ENCODE measurements around the gene JMJD1C. TPM values are rescaled to one million over a fixed set of nuclear protein-coding genes. Genes with fewer than 3 reads are reported as not detected.

JMJD1C gene
- total RNA-seq, 1 donor from 2014 or later = 62.6 TPM

GRCh38 chr10:63256009-63256773 lies 209.6 kb downstream of the JMJD1C start:
- no peak overlapping the region for H3K27ac Mint-ChIP-seq
- no peak overlapping the region for H3K4me3 Mint-ChIP-seq
- no peaks in the 10 kb centered on the region for H3K27me3 Mint-ChIP-seq
- peaks cover 6% of the 10 kb centered on the region for H3K9me3 Mint-ChIP-seq
- H3K4me1 Mint-ChIP-seq (ENCODE audit: unreplicated experiment) = peaks cover 31% of the 10 kb centered on the region
- no peak for DNase-seq (ENCODE audit: extremely low spot score, unreplicated experiment)
- H3K36me3 Mint-ChIP-seq = peaks cover 32% of the 10 kb centered on the region
- no peak for TF ChIP-seq CTCF (conservative IDR thresholded peaks at IDR 0.05)

- DNase-seq (ENCODE audit: extremely low spot score, unreplicated experiment) = no peak
- H3K27ac Mint-ChIP-seq = no peak overlapping the region
- H3K27me3 Mint-ChIP-seq = no peaks in the 10 kb centered on the region
- no peak overlapping the region for H3K4me3 Mint-ChIP-seq
- no peak for TF ChIP-seq CTCF (conservative IDR thresholded peaks at IDR 0.05)
- peaks cover 6% of the 10 kb centered on the region for H3K9me3 Mint-ChIP-seq
- H3K4me1 Mint-ChIP-seq (ENCODE audit: unreplicated experiment) = peaks cover 27% of the 10 kb centered on the region
- H3K36me3 Mint-ChIP-seq = peaks cover 26% of the 10 kb centered on the region
Observed at GRCh38 chr10:63255316-63255715, 210.5 kb downstream of the JMJD1C start.

- peaks cover 14% of the 10 kb centered on the region for H3K4me1 Mint-ChIP-seq (ENCODE audit: unreplicated experiment)
- H3K27ac Mint-ChIP-seq = no peak overlapping the region
- H3K4me3 Mint-ChIP-seq = no peak overlapping the region
Observed at GRCh38 chr10:63253040-63253439, 212.7 kb downstream of the JMJD1C start.

GRCh38 chr10:63252095-63252762 lies 213.5 kb downstream of the JMJD1C start:
- TF ChIP-seq CTCF (conservative IDR thresholded peaks at IDR 0.05) = no peak
- H3K9me3 Mint-ChIP-seq = peaks cover 6% of the 10 kb centered on the region
- H3K27ac Mint-ChIP-seq = no peak overlapping the region
- DNase-seq (ENCODE audit: extremely low spot score, unreplicated experiment) = no peak
- H3K4me3 Mint-ChIP-seq = no peak overlapping the region
- peaks cover 29% of the 10 kb centered on the region for H3K36me3 Mint-ChIP-seq
- peaks cover 9% of the 10 kb centered on the region for H3K4me1 Mint-ChIP-seq (ENCODE audit: unreplicated experiment)
- H3K27me3 Mint-ChIP-seq = no peaks in the 10 kb centered on the region

More at GRCh38 chr10:63253040-63253439, 212.7 kb downstream of the JMJD1C start:
- H3K36me3 Mint-ChIP-seq = peaks cover 27% of the 10 kb centered on the region
- H3K27me3 Mint-ChIP-seq = no peaks in the 10 kb centered on the region
- H3K9me3 Mint-ChIP-seq = peaks cover 6% of the 10 kb centered on the region
- DNase-seq (ENCODE audit: extremely low spot score, unreplicated experiment) = no peak
- no peak for TF ChIP-seq CTCF (conservative IDR thresholded peaks at IDR 0.05)

GRCh38 chr10:63250032-63250431 lies 215.7 kb downstream of the JMJD1C start:
- Mint-ChIP-seq H3K36me3 (peaks cover 40% of the 10 kb centered on the region), H3K27me3 (no peaks in the 10 kb centered on the region), H3K4me1 (ENCODE audit: unreplicated experiment) (peaks cover 9% of the 10 kb centered on the region), H3K9me3 (peaks cover 13% of the 10 kb centered on the region), H3K4me3 (no peak overlapping the region), H3K27ac (no peak overlapping the region)
- no peak for DNase-seq (ENCODE audit: extremely low spot score, unreplicated experiment)
- TF ChIP-seq CTCF (conservative IDR thresholded peaks at IDR 0.05) = no peak
